COLO668 (cell line): Measurements from ENCODE around the gene FGF12.

ENCODE experiments used
- DNase-seq: peaks from one replicate; lab custom pipeline; 2025; ENCODE audit not compliant: unreplicated experiment; lab: John Stamatoyannopoulos, UW

The FGF12 gene

DNA sequence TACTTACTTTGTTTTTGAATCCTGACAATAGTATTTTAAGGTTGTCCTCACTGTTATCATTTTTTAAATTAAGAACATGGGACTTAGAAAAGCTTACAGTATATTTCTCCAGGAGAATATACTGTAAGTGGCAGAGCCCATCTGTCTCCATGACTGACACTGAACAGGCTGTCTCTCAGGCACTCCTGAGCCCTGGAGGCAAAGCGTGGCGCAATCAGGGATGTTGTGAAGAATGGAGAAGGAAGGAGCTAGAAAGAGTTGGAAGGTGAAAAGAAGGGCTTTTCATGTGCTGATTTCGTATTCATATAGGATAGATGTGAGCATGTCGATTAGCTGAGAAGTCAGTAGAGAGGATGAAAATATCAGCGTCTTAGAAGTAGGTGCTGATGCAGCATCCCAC is 41.5 kb downstream of the FGF12 start:
- DNase-seq: no peak

DNA sequence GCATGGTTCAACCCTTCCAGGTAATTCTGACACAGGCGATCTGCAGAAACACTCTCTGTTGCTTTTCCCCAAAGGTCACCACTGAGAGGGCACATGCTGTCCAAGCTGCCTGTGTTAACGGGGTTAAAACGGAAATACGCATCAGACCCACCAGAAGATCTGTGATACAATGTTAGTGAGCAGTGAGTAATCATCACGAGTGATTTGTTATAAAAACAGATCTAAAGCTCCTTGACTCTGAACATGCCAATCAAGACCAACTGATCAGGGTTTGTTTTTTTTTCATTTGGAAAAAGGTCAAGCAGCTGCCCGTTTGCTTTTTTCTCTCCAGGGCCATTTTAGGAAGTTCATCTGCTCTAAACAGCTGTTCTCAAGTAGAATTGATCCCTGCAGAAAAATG is 43.2 kb downstream of the FGF12 start:
- no peak for DNase-seq

DNA sequence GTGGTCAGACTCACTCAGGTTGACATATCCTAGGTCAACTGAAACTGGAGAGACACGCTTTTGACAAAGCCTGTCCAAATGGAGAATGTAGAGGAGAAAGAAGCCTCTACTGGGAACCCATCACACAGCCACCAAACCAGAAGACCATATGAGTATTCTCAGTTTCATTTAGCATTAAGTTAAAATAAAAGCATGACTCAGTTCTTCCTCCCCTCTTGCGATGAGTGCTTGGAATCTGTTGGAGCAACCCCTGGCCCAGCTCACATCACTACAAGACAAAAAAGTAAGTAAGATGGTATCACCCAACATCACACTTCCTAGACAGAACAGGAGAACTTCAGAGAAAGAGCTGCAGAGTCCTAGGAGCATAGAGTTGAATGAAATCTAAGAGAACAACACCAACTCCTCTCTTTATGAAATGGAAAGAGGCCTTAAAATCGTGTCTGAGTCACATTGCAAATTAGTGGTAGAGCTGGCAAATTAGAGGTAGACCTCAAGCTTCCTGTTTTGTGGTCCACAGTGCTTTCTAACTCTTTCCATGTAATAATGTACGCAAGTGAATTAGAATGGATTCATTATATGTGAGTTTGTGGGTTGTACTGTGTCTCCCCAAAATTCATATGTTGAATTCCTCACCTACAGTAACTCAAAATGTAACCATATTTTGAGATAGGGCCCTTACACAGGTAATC is 51.2 kb downstream of the FGF12 start:
- no peak for DNase-seq

DNA sequence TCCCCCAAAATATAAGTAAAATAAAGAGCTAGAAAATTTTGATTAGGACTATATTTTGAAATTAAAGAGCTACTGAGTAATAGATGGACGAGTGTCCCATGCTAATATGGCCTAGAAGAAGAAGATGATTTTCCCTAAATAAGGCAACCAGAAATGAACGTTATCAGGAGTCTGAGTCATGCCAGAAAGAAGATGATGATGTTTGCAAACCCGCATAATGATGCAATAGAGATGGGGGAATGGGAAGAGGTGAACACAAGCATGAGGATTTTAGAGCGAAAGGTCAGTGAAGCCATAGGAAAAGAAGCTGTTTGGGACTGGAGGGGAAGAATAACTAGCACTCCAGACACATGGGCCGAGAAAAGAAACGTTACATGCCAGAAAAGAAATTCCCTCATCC is 71.7 kb downstream of the FGF12 start:
- no peak for DNase-seq

DNA sequence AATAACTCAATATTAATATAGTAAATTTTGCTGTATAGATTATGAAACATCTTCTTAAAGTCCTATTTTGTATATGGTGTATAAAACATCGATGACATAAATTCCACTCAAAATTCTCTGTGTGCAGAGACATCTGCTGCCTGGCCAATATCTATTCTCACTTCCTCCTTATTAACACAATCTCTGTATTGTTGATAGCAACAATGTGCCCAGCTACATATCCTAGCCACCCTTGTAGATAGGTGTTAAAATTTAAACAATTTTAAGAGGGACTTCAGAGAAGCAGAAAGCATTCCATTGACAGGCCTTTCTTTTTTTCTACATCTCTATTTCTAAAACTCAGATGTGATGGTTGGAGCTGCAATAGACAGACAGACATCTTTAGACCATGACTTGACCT is 72.3 kb downstream of the FGF12 start:
- no peak for DNase-seq

DNA sequence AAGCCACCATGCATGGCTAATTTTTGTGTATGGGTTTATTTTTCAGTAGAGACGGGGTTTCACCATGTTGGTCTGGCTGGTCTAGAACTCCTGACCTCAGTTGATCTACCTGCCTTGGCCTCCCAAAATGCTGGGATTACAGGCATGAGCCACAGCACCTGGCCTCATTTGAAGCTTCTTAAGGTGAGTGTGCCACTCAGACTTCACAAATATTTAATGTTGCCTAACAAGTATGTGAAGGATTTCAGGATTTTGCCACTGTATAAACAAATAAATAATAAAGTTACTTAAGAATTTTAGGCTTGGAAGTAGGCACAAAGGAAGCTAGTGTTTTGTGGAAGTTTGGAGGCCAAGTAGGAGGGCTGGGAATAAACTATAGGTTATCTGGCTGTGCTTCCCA is 73.5 kb downstream of the FGF12 start:
- DNase-seq: no peak

DNA sequence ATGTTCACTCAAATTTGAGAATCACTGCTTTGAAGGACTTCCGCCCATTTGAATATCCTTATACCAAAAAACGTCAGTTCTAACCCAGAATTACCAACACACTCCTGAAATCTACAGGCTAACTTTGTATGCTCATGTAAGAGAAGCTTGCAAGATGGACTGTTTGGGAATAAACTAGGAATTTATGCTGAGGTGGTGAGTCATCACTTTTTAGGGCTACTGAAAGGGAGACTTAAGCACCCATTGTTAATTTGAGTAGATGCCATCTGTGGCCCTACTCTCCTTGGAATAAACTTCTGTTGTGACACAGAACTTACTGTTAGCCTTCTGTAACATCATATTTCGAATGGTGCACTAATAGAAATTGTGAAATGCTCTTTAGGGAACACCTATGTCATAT is 74.6 kb downstream of the FGF12 start:
- no peak for DNase-seq

DNA sequence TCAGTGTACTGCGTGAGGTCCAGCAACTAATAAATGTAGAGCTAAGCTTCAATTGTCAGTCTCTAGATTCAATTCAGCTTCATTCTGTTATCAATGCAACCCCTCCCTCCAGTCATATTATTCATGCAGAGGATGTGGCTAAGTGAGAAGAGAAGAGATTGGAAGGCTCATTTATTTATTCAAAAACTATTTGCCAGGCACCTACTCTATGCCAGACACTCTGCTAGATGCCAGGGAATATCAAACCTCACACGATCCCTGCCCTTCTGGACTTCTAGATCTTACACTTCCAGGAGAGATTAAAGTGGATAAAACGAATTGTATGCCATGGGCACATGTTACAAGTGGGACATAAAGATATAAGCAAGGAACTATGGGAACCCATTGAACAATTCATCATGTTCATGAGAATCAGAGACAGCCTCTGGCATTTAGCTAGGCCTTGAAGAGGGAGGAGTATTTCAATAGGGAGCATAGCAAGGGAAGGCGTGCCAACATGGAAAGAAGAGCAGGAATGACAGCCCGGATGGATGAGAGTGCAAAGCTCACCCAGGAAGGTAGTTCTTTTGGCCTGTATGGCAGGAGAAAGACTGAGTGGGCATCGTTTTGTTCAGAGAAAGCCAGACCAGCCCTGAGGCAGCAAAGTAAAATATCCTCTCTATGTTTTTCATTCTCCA is 75.4 kb downstream of the FGF12 start:
- no peak for DNase-seq

DNA sequence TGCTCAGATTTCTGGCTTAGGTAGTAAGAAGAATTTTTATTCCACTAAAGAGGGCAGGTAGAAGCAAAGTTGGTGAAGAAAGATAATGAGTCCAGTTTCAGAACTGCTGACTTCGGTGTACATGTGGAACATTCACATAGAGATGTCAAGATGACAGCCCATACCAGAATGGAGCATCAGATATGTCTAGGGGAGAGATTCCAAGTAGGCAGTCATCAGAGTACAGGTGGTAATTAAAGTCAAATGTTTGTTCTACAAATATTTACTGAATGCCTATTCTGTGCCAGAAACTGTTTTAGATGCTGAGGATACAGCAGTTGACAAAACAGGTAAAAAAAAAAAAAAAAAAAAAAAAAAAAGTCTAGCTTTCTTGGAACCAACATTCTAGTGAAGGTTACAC is 81.9 kb downstream of the FGF12 start:
- DNase-seq: no peak

DNA sequence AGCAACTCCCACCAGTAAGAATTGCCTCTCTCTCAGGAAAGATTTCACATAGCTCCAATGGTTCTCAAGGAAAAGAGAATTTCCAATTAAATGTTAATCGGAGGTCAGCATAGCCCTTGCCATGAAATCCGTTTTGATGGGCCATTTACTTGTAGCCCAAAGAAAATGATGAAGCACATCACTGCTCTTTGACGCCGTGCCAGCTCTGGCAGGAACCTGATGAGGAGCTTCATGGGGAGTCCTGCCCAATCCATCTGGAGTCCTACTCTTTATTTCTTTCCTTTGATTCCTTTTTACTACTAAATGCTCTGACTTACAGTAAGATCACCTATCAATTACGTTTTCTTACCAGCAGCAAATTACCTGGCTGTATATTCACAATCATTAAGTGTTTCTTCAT is 84.7 kb downstream of the FGF12 start:
- no peak for DNase-seq

DNA sequence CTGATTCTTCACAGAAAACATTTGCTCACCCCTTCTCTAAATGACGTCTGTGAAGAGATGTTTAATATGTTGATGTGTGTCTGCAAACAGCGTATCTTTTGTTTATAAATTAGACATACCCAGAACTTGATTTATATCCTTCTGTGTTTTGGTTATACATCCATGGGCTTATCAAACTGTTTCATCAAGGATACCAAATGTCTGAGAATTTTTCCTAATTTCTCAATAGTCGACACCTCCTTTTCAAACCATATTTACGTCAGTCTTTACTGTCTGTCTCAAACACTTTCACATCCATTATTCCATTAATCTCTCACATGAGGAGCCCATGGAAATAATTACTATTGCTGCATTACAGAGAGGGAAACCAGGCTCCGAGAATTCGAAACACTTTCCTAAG is 85.4 kb downstream of the FGF12 start:
- no peak for DNase-seq

DNA sequence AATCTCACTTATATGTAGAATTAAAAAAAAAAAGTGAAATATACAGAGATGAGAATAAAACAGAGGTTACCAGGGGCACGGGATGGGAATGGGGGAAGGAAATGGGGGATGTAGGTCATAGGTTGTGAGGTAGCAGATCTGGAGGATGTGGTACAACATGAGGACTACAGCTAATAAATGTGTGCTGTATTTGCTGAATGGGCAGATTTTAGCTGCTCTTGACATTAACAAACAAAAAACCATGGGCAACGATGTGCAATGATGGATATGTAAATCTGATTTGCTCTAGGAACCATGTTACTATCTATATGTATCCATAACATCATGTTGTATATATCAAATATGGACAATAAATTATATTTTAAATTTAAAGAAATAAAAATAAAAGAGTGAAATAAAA is 87.4 kb downstream of the FGF12 start:
- DNase-seq: no peak

DNA sequence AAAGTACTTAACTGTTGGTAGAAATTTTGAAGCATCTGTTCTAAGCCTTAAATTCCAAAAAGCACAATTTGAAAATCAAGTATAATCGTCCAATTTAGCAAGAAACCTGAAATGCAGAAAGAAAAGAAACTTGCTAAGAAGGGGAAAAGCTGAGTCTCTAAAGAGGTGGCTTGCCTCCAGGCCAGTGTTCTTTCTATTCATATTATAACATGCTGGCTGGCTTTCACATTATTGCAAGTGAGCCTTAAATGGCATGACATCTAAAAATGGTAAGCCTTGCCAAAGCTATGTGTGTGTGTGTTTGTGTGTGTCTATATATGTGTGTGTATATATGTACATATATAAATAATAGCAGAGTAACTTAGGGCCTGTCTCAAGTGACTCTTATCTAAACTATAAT is 89.5 kb downstream of the FGF12 start:
- DNase-seq: no peak

DNA sequence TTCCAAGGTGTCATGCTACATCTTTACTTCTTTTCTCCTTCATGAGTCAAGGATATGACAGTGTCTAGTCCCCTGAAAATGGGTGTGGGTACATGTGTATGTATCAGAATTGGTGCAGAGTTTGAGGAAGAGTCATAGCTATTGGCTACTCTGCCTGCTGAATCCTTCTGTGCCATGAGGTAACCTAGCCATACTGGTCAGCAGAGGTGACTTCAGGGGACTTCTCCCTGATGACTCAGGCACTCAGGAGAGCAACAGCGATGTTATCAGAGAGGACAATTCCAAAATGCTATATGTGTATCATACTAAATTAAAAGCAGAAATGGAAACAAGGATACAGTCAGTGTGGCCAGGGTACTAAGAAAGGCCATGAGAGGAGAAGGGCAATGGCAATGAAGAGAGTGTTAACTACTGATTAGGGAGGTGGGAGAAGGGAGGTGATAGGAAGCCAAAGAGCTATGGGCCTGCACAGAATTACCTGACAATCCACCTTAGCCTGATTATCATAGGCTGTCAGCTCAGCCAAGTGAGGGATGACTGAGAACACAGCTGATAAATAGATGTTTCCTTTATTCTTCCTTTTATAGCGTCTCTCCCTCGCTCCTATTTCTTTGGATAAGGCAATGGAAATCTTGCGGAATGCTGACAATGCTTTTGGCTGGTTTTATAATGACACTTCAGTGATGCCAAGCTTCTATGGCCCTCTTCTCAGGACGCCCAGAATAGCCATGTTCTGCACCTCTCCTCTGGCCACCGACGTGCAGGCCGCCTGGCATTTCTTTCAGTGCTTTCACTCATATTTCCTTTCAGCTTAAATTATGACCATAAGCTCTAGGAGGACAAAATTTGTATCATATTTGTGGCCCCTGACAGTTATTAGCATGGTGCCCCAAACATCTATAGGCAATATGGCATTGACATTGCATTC is 90.6 kb downstream of the FGF12 start:
- DNase-seq: no peak

DNA sequence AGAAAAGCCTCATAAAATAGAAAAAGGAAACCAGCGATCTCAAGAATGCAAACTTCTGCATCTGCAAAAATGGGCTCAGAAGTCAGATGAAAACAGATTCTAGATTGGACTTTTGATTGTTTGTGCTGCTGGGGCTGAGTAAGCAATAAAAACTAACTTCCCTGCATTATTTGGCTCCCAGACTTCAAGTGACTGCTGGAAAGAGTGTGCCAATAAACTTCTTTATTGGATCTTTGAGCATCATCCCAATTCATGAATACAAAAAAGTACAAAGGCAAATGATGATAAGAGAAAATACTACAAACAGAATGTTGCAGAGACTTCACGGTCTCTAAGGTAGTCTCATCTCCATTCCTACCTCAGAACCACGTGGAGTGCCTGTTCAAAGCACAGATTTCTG is 97.9 kb downstream of the FGF12 start:
- no peak for DNase-seq

DNA sequence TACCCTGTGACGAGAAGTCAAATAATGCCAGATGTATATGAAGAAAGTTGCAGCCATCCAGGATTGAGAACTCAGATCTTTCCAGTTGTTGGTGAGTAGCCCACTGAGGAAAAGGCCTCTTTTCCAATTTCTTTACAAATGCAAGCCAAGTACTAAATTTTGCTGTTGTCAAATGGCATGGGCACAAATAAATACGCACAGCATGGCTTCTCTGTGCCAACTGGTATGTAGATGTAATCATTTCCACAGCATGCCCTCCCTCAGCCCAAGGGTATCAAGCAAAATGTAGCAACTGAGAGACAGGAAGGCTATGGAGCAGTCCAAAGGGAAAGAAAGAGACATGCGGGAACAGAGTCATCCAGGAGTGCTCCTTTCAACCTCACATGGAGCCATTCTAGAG is 105.4 kb downstream of the FGF12 start:
- no peak for DNase-seq

DNA sequence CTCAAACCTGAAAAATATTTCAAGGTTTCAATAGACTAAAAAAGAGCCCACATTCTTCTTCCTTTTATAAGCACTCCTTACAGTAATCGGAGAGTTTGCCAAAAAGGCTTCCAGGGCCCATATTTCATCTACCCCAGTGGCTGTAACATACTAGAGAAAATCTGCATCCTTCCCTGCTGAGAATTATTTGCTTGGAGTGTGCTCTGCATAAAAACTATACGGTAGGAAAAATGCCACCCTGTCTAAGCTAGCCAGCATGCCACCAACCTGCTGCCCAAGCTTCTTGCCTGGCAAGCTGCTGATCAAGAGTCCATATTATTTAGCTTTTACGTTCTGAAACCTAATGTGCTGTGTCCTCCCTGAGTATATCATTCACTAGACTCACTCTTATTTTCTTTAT is 107.1 kb downstream of the FGF12 start:
- no peak for DNase-seq

DNA sequence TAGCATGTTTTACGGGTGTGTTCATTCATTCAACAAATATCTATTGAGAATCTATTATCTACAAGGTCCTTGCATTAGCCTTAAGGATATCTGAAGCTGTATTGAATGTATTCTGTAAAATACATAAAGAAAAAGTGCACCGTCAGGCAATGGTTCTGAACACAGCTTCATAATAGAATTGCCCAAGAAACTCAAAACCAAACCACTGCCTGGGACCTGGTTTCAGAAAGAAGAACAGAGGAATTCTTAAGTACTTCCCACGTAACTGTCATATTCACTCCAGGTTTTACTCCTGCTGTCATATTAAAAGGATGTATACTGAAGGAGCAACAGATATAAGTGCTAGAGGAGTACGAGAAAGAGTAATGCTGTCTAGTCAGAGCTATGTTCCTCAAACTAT is 115.9 kb downstream of the FGF12 start:
- no peak for DNase-seq

DNA sequence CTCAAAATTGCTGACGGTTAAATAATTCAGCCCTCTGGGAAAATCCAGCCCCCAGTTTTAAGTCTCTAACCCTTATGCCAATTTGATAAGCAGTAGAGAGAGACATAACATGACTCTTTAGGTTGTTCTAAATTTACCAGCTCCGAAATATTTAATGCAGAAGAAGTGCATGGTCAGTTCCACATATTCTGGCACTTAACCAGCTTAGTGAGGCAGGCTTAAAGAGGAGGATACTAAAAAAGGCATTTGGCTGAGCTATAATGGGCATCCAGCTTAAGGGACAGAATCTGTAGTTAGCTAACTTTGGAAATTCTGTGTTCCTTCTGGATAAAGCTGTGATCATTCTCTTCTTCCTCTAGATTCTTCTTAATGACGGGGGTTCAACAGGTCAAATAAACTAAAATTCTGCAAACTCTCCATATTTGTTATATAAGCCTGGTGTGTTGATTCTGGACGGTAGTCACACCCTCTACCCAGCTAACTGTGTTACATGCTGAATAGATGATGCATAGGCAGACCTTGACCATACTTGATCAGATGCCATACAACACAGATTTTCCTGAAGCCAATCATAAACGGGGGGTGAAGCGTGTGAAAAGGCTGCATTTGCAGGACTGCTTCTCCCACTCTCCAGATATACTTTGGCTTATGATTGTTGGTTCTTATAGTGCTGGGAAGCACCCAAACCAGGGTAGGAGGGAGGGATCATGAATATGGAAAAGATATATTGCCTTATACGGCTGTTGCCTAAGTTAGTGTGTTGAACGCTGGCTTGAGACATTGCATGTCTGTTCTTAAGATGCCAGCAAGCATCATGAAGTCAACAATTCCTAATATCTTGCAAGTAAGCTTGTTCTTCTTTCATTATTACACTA is 118.4 kb downstream of the FGF12 start:
- no peak for DNase-seq

DNA sequence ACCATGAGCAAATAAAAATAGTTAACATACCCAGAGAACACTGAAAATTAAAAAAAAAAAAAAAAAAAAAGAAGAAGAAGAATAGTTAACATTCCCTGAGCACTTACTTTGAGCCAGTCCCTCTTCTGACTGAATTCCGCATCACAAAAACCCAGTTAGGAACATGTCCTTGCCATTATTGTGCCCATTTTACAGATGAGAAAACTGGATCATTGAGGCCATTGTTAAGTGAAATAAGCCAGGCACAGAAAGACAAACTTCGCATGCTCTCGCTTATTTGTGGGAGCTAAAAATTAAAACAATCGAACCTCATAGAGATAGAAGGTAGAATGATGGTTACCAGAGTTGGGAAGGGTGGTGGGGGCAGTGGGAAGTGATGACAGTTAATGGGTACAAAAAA is 119.5 kb downstream of the FGF12 start:
- no peak for DNase-seq

DNA sequence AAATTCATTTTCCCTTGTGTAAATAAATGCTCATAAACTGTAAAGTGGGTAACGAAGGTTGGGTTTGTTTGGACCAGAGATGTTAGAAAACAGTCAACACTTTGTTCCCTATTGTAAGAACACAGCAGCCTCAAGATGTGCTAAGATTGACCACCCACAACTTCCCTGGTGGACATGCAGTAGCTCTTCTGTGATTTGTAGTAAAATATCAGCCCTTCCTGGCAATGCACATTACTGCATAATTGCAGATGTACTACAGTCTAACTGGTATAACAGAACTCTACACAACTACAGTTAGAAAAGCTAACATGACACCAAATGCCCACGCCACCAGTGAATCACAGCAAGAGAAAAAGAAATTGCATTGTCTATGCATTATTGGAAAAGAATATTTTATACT is 129.4 kb downstream of the FGF12 start:
- no peak for DNase-seq
